Esophagus muscularis mucosa (tissue), 4 donors: ENCODE results near the gene NMT2. TPM values are rescaled to one million over a fixed set of nuclear protein-coding genes. Genes with fewer than 3 reads are reported as not detected.

Source experiments
- DNase-seq: peaks from one replicate; pipeline ENCODE4 v3.0.0-alpha.2; 2017; ENCODE audit errors: extremely low spot score
- H3K27ac ChIP-seq, 4 donors: fragments of 200-600 bp; sonication (generic); replicated peaks in 1 of 4; 1 replicate in 3 of 4; 2 replicates in 1 of 4; pipeline ENCODE4 v1.5.1; 2016 to 2019; ENCODE audit warnings: mild to moderate bottlenecking in 1 of 4
- H3K27me3 ChIP-seq, 4 donors: fragments of 200-600 bp; sonication (generic); one replicate each; pipeline versions ENCODE4 v1.5.1 to v1.6.0; 2016 to 2019
- H3K36me3 ChIP-seq, 4 donors: fragments of 200-600 bp; sonication (generic); one replicate each; pipeline ENCODE4 v1.5.1; 2016 to 2019
- H3K4me1 ChIP-seq, 4 donors: fragments of 200-600 bp; sonication (generic); one replicate each; pipeline ENCODE4 v1.5.1; 2016 to 2019
- H3K4me3 ChIP-seq, 4 donors: fragments of 200-600 bp; sonication (generic); 1 replicate in 2 of 4; 2 replicates in 2 of 4; pipeline ENCODE4 v1.5.1; 2016 to 2019; ENCODE audit warnings: mild to moderate bottlenecking in 4 of 4, moderate library complexity in 1 of 4
- H3K9me3 ChIP-seq, 4 donors: fragments of 200-600 bp; sonication (generic); 1 replicate in 3 of 4; 2 replicates in 1 of 4; pipeline ENCODE4 v1.5.1; 2016 to 2019
- EP300 ChIP-seq: sonication (generic); formaldehyde crosslinking; IDR thresholded peaks from one replicate; pipeline ENCODE4 v1.6.1; 2017; ENCODE audit warnings: antibody characterized with exemption
- POLR2A ChIP-seq: fragments of 450-650 bp; IDR thresholded peaks from one replicate; pipeline ENCODE4 v1.6.1; 2017; ENCODE audit warnings: antibody characterized with exemption, moderate library complexity, mild to moderate bottlenecking, low read depth
- POLR2AphosphoS5 ChIP-seq, 2 donors: sonication (generic); formaldehyde crosslinking; IDR thresholded peaks; one replicate each; pipeline ENCODE4 v1.6.1; 2017; ENCODE audit warnings: antibody characterized with exemption in 2 of 2
- WGBS: methylation state at CpG from one replicate; pipeline ENCODE4 v1.1.5; 2018; 5-methylcytosine and 5-hydroxymethylcytosine counted together
- intact Hi-C: fragments of 100-400 bp; cut with DNase I; formaldehyde crosslinking; loops from one replicate; pipeline ENCODE4 v1.15.1; 2023
- total RNA-seq, 4 donors: library from RNA; depleted of rRNA; stranded (reverse); fragments of >200 nt; gene quantifications; one replicate each; pipeline versions ENCODE4 v1.1.0 to v1.2.1, GENCODE V29; 2016
- TF ChIP-seq, protein P1 (sequence below), 3 experiments: fragments of 200-600 bp in 2 of 3; fragments of 450-650 bp in 1 of 3; sonication (generic) in 2 of 3; IDR thresholded peaks; one replicate each; pipeline ENCODE4 v1.5.1; 2017 to 2019; ENCODE audit warnings: antibody characterized with exemption in 3 of 3, mild to moderate bottlenecking in 2 of 3, moderate library complexity in 1 of 3

NMT2 gene
- total RNA-seq, 4 donors from 2014 or later: 14.1 to 23.2 (median 16.0) TPM

DNA sequence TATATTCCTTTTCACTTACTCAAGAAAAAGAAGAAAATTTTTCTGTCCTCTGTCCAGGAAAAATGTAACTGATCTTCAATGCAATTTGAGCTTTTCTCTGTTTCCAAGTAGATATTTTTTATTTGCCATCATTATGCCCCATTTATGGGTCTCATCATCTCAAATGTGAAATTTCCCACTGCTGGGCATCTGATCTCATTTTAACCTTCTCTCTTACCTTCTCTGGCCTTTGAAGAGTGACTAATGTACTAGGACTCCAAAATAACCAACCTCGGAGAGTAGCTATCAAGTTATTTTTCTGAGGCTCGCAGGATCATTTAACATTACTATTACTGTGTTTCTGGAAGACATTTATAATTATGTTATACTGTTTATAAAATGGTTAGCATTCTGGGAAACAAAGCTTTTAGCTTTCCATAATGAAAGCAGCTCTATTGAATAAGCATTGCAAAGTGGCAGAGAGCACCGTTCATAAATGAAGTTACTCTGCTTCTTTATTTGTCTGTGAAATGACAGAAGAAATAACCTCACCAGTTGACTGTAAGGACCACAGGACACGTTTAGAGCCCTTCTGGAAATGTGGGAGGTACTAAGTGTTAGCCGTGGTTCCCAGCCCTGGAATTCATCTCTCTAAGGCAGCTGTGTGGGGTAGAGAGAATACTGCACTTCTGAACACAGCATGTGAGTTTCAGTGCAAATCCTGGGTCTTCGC lies 33.3 kb upstream of the NMT2 start:
- no peaks in the 10 kb centered on the region for H3K9me3 ChIP-seq
- 56% methylated on average over 6 of the region's 6 CpGs for WGBS

DNA sequence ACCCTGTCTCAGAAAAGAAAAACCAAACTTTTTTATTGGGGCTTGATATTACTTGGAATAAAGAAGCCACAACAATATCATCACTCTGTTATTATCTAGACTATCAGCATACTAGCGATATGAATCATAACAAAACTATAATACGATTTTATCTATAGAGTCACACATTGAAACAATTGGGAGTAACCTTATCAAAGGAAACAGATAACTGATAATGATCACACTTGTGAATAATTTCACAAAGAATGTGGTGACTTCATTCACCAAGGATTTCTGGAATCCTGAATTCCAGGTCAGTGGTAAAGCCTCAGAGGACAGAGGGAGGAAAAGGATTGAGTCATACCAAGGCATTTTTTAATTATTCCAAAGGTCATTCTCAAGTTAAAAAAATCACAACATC lies 32.1 kb upstream of the NMT2 start:
- Histone ChIP-seq H3K4me3 (no peak overlapping the region), H3K27me3 (no peaks in the 10 kb centered on the region), H3K9me3 (no peaks in the 10 kb centered on the region), H3K4me1 (peaks cover 6 to 21% (median 14%) of the 10 kb centered on the region in 4 donors), H3K36me3 (no peaks in the 10 kb centered on the region), H3K27ac (no peak overlapping the region)
- 67% methylated on average over 2 of the region's 2 CpGs for WGBS
- intact Hi-C loops: no loop called here
- no peak for DNase-seq
- TF ChIP-seq POLR2AphosphoS5 (IDR thresholded peaks at IDR 0.05) (peak in 1 of 2 donors; percentile 63), EP300 (no peak)

More for the DNA sequence above, 33.3 kb upstream of the NMT2 start:
- Histone ChIP-seq H3K27ac (no peak overlapping the region), H3K27me3 (no peaks in the 10 kb centered on the region), H3K4me1 (peaks cover 6 to 21% (median 14%) of the 10 kb centered on the region in 4 donors), H3K4me3 (no peak overlapping the region), H3K36me3 (no peaks in the 10 kb centered on the region)
- DNase-seq: no peak
- TF ChIP-seq, protein P1, sequence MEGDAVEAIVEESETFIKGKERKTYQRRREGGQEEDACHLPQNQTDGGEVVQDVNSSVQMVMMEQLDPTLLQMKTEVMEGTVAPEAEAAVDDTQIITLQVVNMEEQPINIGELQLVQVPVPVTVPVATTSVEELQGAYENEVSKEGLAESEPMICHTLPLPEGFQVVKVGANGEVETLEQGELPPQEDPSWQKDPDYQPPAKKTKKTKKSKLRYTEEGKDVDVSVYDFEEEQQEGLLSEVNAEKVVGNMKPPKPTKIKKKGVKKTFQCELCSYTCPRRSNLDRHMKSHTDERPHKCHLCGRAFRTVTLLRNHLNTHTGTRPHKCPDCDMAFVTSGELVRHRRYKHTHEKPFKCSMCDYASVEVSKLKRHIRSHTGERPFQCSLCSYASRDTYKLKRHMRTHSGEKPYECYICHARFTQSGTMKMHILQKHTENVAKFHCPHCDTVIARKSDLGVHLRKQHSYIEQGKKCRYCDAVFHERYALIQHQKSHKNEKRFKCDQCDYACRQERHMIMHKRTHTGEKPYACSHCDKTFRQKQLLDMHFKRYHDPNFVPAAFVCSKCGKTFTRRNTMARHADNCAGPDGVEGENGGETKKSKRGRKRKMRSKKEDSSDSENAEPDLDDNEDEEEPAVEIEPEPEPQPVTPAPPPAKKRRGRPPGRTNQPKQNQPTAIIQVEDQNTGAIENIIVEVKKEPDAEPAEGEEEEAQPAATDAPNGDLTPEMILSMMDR (IDR thresholded peaks at IDR 0.05): no peak
- no peak for TF ChIP-seq POLR2AphosphoS5 (IDR thresholded peaks at IDR 0.05)
- TF ChIP-seq POLR2A: no peak
- TF ChIP-seq EP300: no peak
- intact Hi-C loops: no loop called here

DNA sequence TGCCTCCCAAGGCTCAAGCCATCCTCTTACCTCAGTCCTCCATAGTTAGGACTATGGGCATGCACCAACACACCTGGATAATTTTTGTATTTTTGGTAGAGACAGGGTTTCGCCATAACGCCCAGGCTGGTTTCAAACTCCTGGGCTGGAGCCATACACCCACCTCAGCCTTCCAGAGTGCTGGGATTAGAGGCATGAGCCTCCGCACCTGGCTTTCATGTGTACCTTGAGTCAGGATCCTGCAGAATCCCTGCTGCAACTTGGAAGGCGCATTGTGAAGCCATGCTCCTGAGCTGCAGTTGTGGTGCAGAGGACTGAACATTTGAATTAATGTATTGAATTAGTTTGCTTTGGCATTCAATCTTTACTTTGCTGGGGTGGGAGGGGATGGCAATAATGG lies 29.4 kb upstream of the NMT2 start:
- WGBS: 98% methylated on average over 4 of the region's 4 CpGs
- Histone ChIP-seq H3K9me3 (no peaks in the 10 kb centered on the region), H3K4me3 (no peak overlapping the region), H3K36me3 (no peaks in the 10 kb centered on the region), H3K27me3 (no peaks in the 10 kb centered on the region), H3K4me1 (peaks cover 6 to 21% (median 14%) of the 10 kb centered on the region in 4 donors), H3K27ac (no peak overlapping the region)
- TF ChIP-seq POLR2A: no peak
- TF ChIP-seq, protein P1 (IDR thresholded peaks at IDR 0.05): no peak
- TF ChIP-seq EP300: no peak
- TF ChIP-seq POLR2AphosphoS5 (IDR thresholded peaks at IDR 0.05): no peak
- no peak for DNase-seq
- intact Hi-C loops: no loop called here

DNA sequence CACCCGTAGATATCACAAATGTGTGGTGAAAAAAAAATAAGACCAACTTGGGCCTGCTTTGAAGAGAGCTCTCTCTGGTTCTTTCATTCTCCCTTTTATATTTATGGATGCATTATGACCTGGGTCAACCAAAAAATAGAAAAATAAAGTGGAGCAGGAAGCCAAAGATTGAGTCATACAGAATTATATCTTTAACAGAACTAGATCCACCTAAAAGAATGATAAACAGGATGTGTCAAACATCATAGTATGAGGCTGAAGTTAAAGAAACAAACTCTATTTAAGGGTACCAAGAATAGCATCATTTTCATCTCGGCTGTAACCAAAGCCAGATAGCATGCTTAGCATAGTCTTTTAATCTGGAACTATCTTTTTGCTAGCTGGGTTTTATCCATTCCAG lies 28.8 kb upstream of the NMT2 start:
- 63% methylated on average over 2 of the region's 2 CpGs for WGBS
- intact Hi-C loops: no loop called here
- Histone ChIP-seq H3K4me1 (peaks cover 6 to 21% (median 14%) of the 10 kb centered on the region in 4 donors), H3K4me3 (no peak overlapping the region), H3K27me3 (no peaks in the 10 kb centered on the region), H3K27ac (no peak overlapping the region), H3K9me3 (no peaks in the 10 kb centered on the region), H3K36me3 (no peaks in the 10 kb centered on the region)
- no peak for DNase-seq
- TF ChIP-seq EP300 (no peak), POLR2A (no peak), POLR2AphosphoS5 (IDR thresholded peaks at IDR 0.05) (no peak)
- TF ChIP-seq, protein P1 (IDR thresholded peaks at IDR 0.05): no peak

DNA sequence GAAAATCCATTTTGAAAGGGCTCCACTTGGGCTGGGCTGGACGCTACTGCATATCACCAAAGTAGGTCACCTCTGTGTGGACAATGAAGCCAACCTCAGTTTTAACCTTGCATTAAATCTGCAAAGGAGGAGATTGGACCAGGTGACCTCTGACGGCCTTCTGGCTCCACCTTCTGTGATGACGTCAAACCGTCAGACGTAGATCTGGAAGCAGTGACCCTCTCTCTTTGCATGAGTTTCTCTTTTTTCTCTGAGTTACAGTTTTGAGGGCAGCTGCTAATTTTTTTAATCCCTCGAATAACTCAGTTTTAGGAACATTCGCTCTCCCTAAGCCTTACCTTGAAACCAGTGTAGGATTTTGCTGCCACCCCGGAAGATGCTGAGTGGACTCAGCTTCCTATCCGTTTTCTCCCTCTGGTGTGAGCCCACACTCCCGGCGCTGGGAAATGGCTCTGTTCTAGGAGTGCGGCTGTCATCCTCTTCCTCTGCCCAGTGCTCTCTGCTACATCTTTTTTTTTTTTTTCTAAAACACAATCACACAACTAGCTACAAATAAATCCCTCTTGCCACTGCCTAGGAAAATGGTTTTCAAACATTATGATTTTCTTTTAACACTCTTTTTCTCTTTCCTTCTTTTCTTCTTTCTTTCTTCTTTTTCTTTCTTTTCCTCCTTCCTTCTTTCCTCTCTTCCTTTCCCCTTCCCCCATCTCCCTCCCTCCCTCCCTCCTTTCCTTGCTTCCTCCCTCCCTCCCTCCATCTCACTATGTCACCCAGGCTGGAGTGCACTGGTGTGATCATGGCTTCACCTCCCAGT lies 27.7 kb upstream of the NMT2 start:
- no peak for DNase-seq
- no peak overlapping the region for H3K27ac ChIP-seq
- no peaks in the 10 kb centered on the region for H3K27me3 ChIP-seq

More for the DNA sequence above, 27.7 kb upstream of the NMT2 start:
- H3K4me1 ChIP-seq: peaks cover under 1 to 12% (median 4%) of the 10 kb centered on the region in 4 donors
- no peak for TF ChIP-seq POLR2A
- TF ChIP-seq, protein P1 (IDR thresholded peaks at IDR 0.05): no peak
- H3K36me3 ChIP-seq: no peaks in the 10 kb centered on the region
- H3K9me3 ChIP-seq: no peaks in the 10 kb centered on the region
- H3K4me3 ChIP-seq: peak overlapping the region in 1 of 4 donors; percentile 17
- WGBS: 80% methylated on average over 12 of the region's 12 CpGs
- intact Hi-C loops: no loop called here
